ENCODE results near the gene CCNJL. TPM values are rescaled to one million over a fixed set of nuclear protein-coding genes. Genes with fewer than 3 reads are reported as not detected.
A peak's percentile ranks its signal among the peaks of the same experiment; 100 is the strongest.

The CCNJL gene
- total RNA-seq, 2 donors from 2014 or later, result 0.26 to 0.66 TPM

DNA sequence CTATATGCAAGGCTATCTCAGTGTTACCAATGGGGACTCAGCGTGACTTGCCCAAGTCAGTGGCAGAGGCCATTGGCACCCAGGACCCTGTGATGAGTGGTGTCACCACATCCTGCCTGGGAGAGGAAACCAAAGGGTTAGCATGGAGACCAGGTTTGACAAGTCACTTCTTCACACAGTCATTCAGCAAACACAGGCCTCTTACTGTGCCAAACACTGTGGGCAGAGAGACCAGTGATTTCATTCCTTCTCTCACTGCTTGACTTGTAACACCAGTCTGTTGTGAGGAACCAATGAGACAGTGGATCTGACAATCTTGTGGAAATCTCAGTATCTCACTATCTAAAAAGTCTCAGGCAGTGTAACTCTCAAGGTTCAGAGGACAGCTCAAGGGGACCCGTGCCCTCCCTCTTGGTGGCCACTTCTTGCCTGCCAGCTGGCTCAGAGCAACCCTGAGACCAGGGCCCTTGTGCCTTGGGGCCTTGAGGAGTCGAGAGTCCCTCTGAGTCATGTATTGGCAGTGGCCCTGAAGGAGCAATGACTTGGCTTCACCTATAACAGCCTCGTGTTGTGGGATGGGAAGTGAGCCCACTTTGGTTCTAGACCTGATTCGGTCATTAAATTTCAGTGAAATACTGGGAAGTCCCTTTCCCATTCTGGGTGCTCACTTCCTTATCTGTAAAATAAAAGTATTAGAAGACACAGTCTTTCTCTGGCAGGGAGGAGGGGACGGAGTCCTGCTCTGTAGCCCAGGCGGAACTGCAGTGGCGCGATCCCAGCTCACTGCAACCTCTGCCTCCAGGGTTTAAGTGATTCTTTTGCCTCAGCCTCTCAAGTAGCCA, 81.5 kb downstream of the CCNJL start:
- H3K4me3 ChIP-seq, result no peak overlapping the region
- 75 to 80% methylated on average over 6 to 9 of the region's 9 CpGs for WGBS, 2 donors
- no peaks in the 10 kb centered on the region for H3K27me3 ChIP-seq
- intact Hi-C loops (cut with DNase I), result no loop called here
- no peaks in the 10 kb centered on the region for H3K36me3 ChIP-seq (replicated peaks in 1 of 2; ENCODE audit: insufficient read depth in 1 of 2, low read depth in 2 of 2)
- H3K27ac ChIP-seq, result no peak overlapping the region
- peak; percentile 52 for ATAC-seq
- TF ChIP-seq POLR2A (IDR thresholded peaks at IDR 0.05), result no peak
- TF ChIP-seq, protein P1, sequence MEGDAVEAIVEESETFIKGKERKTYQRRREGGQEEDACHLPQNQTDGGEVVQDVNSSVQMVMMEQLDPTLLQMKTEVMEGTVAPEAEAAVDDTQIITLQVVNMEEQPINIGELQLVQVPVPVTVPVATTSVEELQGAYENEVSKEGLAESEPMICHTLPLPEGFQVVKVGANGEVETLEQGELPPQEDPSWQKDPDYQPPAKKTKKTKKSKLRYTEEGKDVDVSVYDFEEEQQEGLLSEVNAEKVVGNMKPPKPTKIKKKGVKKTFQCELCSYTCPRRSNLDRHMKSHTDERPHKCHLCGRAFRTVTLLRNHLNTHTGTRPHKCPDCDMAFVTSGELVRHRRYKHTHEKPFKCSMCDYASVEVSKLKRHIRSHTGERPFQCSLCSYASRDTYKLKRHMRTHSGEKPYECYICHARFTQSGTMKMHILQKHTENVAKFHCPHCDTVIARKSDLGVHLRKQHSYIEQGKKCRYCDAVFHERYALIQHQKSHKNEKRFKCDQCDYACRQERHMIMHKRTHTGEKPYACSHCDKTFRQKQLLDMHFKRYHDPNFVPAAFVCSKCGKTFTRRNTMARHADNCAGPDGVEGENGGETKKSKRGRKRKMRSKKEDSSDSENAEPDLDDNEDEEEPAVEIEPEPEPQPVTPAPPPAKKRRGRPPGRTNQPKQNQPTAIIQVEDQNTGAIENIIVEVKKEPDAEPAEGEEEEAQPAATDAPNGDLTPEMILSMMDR (IDR thresholded peaks at IDR 0.05), result no peak
- H3K9me3 ChIP-seq, result no peaks in the 10 kb centered on the region
- DNase-seq, result peak in 3 of 4 donors; percentile 13 to 51 (median 26)
- H3K4me1 ChIP-seq, result no peaks in the 10 kb centered on the region

DNA sequence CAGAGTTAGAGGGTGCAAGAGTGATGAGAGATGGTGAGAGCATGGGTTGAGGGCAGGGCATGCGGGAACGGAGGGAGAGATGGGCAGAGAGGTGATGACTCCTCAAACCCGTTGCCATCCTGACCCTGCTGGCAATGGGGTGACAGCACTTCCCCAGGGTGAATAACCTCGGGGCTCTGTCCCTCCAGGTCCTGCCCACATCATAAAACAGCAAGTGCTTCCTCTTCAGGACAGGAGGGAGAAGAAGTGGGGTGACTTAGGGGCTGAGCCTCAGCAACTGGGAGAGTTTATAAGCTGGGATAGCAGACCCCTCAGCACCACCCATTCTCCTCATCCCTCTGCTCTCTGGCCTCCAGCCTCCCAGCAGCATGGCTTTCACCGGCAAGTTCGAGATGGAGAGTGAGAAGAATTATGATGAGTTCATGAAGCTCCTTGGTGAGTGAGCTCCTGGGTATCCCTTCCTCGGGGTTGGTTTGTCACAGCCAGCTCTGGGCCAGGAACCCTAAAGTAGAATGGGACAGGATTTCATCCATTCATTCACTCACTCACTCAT, 83.1 kb downstream of the CCNJL start, which contains the start of gene FABP6:
FABP6 (plus strand) TSS at position 317 of the 553 bp plus-strand sequence; CDS start at position 369, 52 bp downstream.
- TF ChIP-seq, protein P1 (IDR thresholded peaks at IDR 0.05), result no peak
- no peak for TF ChIP-seq POLR2A (IDR thresholded peaks at IDR 0.05)

DNA sequence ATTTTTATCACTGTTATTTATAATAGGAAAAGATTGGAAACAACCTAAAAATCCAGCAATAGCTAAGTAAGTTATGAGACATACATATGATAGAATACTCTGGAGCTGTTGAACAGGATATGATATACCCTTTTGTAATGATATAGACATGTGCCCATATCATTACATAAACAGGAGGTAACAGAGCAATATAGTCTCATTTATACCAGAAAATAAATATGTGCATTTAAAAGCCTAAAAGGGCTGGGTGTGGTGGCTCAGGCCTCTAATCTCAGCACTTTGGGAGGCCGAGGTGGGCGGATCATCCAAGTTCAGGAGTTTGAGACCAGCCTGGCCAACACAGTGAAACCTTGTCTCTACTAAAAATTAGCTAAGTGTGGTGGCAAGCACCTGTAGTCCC, 85.4 kb downstream of the CCNJL start:
- no peak for DNase-seq
- no peak overlapping the region for H3K27ac ChIP-seq
- intact Hi-C loops (cut with DNase I), result no loop called here
- H3K9me3 ChIP-seq, result no peaks in the 10 kb centered on the region
- TF ChIP-seq, protein P1 (IDR thresholded peaks at IDR 0.05), result no peak
- TF ChIP-seq POLR2A (IDR thresholded peaks at IDR 0.05), result no peak
- H3K4me3 ChIP-seq, result no peak overlapping the region
- no peaks in the 10 kb centered on the region for H3K36me3 ChIP-seq (replicated peaks in 1 of 2; ENCODE audit: insufficient read depth in 1 of 2, low read depth in 2 of 2)
- 91 to 94% methylated on average over 2 of the region's 2 CpGs for WGBS, 2 donors
- no peaks in the 10 kb centered on the region for H3K4me1 ChIP-seq
- H3K27me3 ChIP-seq, result no peaks in the 10 kb centered on the region
- no peak for ATAC-seq

More for the DNA sequence above, 83.1 kb downstream of the CCNJL start, which contains the start of gene FABP6:
- intact Hi-C loops (cut with DNase I), result no loop called here
- 63 to 66% methylated on average over 7 of the region's 7 CpGs for WGBS, 2 donors
- no peak for ATAC-seq
- H3K27ac ChIP-seq, result no peak within 1 kb of the TSS
- H3K9me3 ChIP-seq, result no peaks in the 10 kb centered on the region
- no peak within 1 kb of the TSS for H3K4me3 ChIP-seq
- no peaks in the 10 kb centered on the region for H3K27me3 ChIP-seq
- H3K4me1 ChIP-seq, result no peaks in the 10 kb centered on the region
- no peaks in the 10 kb centered on the region for H3K36me3 ChIP-seq (replicated peaks in 1 of 2; ENCODE audit: insufficient read depth in 1 of 2, low read depth in 2 of 2)
- no peak for DNase-seq

DNA sequence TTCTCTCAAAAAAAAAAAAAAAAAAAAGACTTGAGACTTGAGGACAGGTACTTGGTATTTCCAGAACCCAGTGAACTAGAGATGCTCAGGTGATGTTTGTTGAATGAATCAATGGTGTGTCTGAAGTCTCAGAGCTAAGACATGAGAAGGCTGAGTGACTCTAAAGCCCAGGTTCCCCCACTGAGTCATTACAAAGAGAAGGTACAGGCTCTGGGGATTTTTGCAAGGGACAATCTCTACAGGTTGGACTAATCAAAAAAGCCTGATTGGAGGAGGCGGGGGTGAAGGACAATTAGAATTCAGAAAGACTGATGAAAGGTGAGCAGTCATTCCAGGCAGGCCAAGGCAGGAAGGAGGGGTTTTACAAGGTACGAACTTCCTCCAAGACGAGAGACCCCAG, 91.3 kb downstream of the CCNJL start:
- Histone ChIP-seq H3K36me3 (replicated peaks in 1 of 2; ENCODE audit: insufficient read depth in 1 of 2, low read depth in 2 of 2) (no peaks in the 10 kb centered on the region), H3K27ac (no peak overlapping the region), H3K9me3 (no peaks in the 10 kb centered on the region), H3K4me3 (no peak overlapping the region), H3K27me3 (no peaks in the 10 kb centered on the region), H3K4me1 (no peaks in the 10 kb centered on the region)
- DNase-seq (no peak), ATAC-seq (no peak)
- intact Hi-C loops (cut with DNase I), result no loop called here
- TF ChIP-seq, protein P1 (IDR thresholded peaks at IDR 0.05), result no peak
- TF ChIP-seq POLR2A (IDR thresholded peaks at IDR 0.05), result no peak
- WGBS, 2 donors, result 84 to 91% methylated on average over 3 of the region's 3 CpGs

Measured in body of pancreas (tissue), 4 donors.